Lower lobe of right lung (tissue), 2 donors: ENCODE data around the gene CCER1. TPM values are rescaled to one million over a fixed set of nuclear protein-coding genes. Genes with fewer than 3 reads are reported as not detected.

ENCODE experiments used
- ATAC-seq, 2 donors: fragments of 200-7000 bp; cut with Tn5 transposase; one replicate each; pipeline ENCODE4 v1.9.1; 2020 to 2022; ENCODE audit warnings: mild to moderate bottlenecking in 2 of 2, moderate library complexity in 2 of 2
- DNase-seq: peaks from one replicate; pipeline ENCODE4 v3.0.0-alpha.2; 2020
- H3K27ac ChIP-seq: fragments of 200-600 bp; one replicate; pipeline ENCODE4 v1.8.0; 2022
- H3K27me3 ChIP-seq: fragments of 200-600 bp; one replicate; pipeline ENCODE4 v1.8.0; 2022; ENCODE audit warnings: low read depth
- H3K36me3 ChIP-seq: fragments of 200-600 bp; one replicate; pipeline ENCODE4 v1.8.0; 2022; ENCODE audit warnings: mild to moderate bottlenecking
- H3K4me1 ChIP-seq: fragments of 200-600 bp; one replicate; pipeline ENCODE4 v1.8.0; 2022
- H3K4me3 ChIP-seq: fragments of 200-600 bp; one replicate; pipeline ENCODE4 v1.8.0; 2022; ENCODE audit warnings: mild to moderate bottlenecking
- H3K9me3 ChIP-seq: fragments of 200-600 bp; one replicate; pipeline ENCODE4 v1.8.0; 2022
- CTCF ChIP-seq: fragments of 200-600 bp; IDR thresholded peaks from one replicate; pipeline ENCODE4 v1.8.0; 2022; ENCODE audit warnings: antibody characterized with exemption, mild to moderate bottlenecking
- intact Hi-C: fragments of 100-400 bp; cut with DNase I; formaldehyde crosslinking; loops from one replicate; pipeline ENCODE4 v1.11.0; 2022
- total RNA-seq: library from RNA; stranded (reverse); fragmentation: NEBNext Ultra II Directional; extraction: Animal tissue kit (Norgen Biotek cat#: 25700); gene quantifications from one replicate; pipeline ENCODE4 v1.2.1, GENCODE V29; 2021
- donor health status: DM: no; HTN: yes; CAD: no; lungs with severe emphysema.

The CCER1 gene
- total RNA-seq, 1 donor from 2014 or later, result not detected

- intact Hi-C loops, result no loop called here
- Histone ChIP-seq H3K27me3 (no peaks in the 10 kb centered on the region), H3K4me1 (no peaks in the 10 kb centered on the region), H3K36me3 (no peaks in the 10 kb centered on the region), H3K4me3 (no peak overlapping the region), H3K27ac (no peak overlapping the region), H3K9me3 (no peaks in the 10 kb centered on the region)
- ATAC-seq (no peak), DNase-seq (no peak)
- no peak for TF ChIP-seq CTCF
These were observed 15.6 kb downstream of the CCER1 start for GRCh38 chr12:90939382-90939781.

GRCh38 chr12:90938451-90938850 is 16.5 kb downstream of the CCER1 start:
- no peak overlapping the region for H3K4me3 ChIP-seq
- no peaks in the 10 kb centered on the region for H3K27me3 ChIP-seq
- intact Hi-C loops, result no loop called here

GRCh38 chr12:90937651-90938050 is 17.3 kb downstream of the CCER1 start:
- TF ChIP-seq CTCF, result no peak
- Histone ChIP-seq H3K4me1 (no peaks in the 10 kb centered on the region), H3K9me3 (no peaks in the 10 kb centered on the region), H3K4me3 (no peak overlapping the region), H3K27me3 (no peaks in the 10 kb centered on the region), H3K36me3 (no peaks in the 10 kb centered on the region), H3K27ac (no peak overlapping the region)
- DNase-seq (no peak), ATAC-seq (no peak)
- intact Hi-C loops, result no loop called here

More at GRCh38 chr12:90938451-90938850, 16.5 kb downstream of the CCER1 start:
- ATAC-seq (no peak), DNase-seq (no peak)
- H3K9me3 ChIP-seq, result no peaks in the 10 kb centered on the region
- H3K36me3 ChIP-seq, result no peaks in the 10 kb centered on the region
- no peak for TF ChIP-seq CTCF
- no peaks in the 10 kb centered on the region for H3K4me1 ChIP-seq
- H3K27ac ChIP-seq, result no peak overlapping the region

GRCh38 chr12:90936230-90937005 is 18.6 kb downstream of the CCER1 start:
- no peak for TF ChIP-seq CTCF
- no peak overlapping the region for H3K4me3 ChIP-seq
- ATAC-seq (no peak), DNase-seq (no peak)
- no peak overlapping the region for H3K27ac ChIP-seq
- H3K9me3 ChIP-seq, result no peaks in the 10 kb centered on the region
- H3K27me3 ChIP-seq, result no peaks in the 10 kb centered on the region
- H3K4me1 ChIP-seq, result no peaks in the 10 kb centered on the region
- intact Hi-C loops, result no loop called here
- H3K36me3 ChIP-seq, result no peaks in the 10 kb centered on the region

- Histone ChIP-seq H3K9me3 (peaks cover 10% of the 10 kb centered on the region), H3K4me3 (no peak overlapping the region), H3K36me3 (no peaks in the 10 kb centered on the region), H3K27ac (no peak overlapping the region), H3K4me1 (no peaks in the 10 kb centered on the region), H3K27me3 (no peaks in the 10 kb centered on the region)
- DNase-seq (no peak), ATAC-seq (no peak)
- TF ChIP-seq CTCF, result no peak
- intact Hi-C loops, result no loop called here
These were observed 29.4 kb downstream of the CCER1 start for GRCh38 chr12:90925562-90925961.
